HG03565 (cell line): ENCODE results near the gene POLR1B.
"Not testable (repeated sequence)": the region's sequence is repeated elsewhere in the genome, so short reads cannot be mapped to it uniquely, and the experiment has no call there.

Experiments used
- ATAC-seq: cut with Tn5 transposase; IDR thresholded peaks from one replicate; pipeline ENCODE4 v1.9.1; 2021; ENCODE audit warnings: mild to moderate bottlenecking, moderate library complexity; ENCODE audit not compliant: unreplicated experiment

POLR1B gene

GRCh38 chr2:112542123-112542983 is at the start of gene POLR1B:
Gene POLR1B (plus strand): TSS chr2:112542465. CDS start chr2:112542495, 30 bp downstream.
- ATAC-seq: peak; percentile 45

- ATAC-seq: no peak
These were observed 49.2 kb upstream of the POLR1B start for GRCh38 chr2:112493048-112493447.

- ATAC-seq: no peak
These were observed 48.2 kb upstream of the POLR1B start for GRCh38 chr2:112493858-112494648.

DNA sequence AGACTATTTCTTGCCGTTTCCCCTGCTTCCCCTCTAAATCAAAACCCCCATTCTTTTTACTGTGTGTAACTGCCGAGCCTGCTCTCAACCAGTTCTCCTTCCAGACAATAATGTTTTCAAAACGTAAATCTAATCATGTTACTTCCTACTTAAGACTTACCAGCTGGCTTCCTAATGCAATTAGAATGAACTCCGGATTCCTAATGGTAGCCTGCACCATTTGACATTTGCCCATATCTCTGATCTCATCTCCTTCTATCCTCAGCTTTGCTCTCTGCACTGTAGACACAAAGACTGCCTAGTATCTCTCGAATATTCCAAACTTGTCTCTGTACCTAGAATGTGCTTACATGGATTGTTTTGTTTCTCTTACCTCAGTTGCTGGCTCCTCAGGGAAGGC is 47.4 kb upstream of the POLR1B start:
- ATAC-seq: no peak

DNA sequence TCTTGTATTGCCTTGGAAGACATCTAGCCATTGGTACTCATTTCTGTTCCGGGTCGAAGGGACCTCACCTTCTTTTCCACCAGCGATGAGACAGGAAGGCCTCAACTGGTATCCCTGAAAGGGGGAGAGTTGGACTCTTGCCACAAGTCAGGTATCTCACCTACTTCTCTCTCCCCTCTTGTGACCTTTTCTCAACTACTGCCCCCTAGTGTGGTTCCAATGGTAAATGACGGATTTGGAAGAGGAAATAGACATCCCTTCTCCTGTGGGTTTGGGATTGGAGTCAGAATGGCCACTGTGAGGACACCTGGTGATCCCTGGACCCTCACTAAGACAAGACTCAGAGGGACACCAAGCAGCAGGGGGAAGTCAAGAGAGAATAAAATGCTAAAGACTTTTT is 46.4 kb upstream of the POLR1B start:
- not testable (repeated sequence) for ATAC-seq

DNA sequence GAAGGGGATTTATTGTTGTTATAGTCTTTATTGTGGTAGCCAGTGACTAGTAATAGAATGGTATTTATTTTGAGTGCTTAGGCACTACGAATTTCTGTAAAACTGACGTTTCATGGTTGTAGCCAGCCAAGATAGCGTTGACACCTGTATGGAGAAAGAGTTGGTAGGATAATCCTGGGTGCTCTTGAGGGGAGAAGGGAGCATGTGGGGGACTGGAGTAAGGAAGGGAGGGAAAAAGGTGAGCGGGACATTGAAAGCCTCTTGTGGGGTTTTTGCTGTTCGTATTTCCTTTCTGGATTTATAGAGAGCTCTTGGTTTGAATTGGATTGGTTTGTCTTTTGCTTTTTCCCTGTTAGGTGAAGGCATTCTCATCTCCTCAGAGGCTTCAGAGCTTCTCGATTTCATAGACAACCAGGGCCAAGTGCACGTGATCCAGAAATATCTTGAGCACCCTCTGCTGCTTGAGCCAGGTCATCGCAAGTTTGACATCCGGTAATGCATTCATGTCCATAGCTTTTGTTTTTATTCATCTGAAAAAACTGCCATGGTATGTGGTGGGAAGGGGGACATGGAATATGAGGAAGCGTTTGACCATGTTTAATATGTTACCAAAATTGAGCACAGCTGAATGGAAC is 41.3 kb upstream of the POLR1B start:
- not testable (repeated sequence) for ATAC-seq

- not testable (repeated sequence) for ATAC-seq
These were observed 32.8 kb upstream of the POLR1B start for GRCh38 chr2:112509239-112509998.

DNA sequence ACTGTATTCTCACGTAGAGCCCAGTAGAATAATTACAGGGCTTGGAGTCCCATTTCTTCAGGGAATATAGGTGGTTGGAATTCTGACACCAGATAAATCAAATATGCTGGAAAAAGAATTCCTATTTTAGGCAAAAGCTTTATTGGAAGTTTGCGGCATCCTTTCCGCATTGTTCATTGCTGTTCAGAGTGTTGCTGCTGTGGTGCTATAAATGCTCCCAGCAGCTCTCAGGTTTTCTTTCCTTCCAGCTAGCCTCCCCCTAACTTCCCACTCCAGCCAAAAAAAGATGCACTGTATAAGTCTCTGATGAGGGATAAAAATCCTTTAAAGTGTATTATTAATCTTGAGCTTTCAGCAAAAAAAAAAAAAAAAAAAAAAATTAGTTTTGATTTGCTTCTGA is 25.5 kb upstream of the POLR1B start:
- ATAC-seq: no peak

GRCh38 chr2:112518807-112519206 is 23.5 kb upstream of the POLR1B start:
- ATAC-seq: no peak

- no peak for ATAC-seq
These were observed 22.8 kb upstream of the POLR1B start for GRCh38 chr2:112519506-112519905.

DNA sequence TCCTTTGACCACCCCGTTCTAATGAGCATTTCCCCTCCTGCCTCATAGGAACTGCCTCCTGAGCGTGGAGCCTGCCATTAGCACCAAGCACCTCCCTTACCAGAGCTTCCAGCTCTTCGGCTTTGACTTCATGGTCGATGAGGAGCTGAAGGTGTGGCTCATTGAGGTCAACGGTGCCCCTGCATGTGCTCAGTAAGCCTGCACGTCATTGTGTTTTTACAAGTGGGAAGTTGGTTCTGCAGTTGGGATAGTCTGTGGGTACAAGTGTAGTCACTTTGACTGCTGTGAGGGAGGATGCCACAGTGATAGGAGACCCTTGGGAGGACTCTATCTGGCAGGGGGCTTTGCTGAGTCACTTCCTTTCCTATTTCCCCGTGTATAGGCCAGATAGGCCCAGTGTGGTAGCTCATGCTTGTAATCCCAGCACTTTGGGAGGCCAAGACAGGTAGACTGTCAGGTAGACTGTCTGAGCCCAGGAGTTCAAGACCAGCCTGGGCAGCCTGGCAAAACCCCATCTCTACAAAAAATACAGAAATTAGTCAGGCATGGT is 22.0 kb upstream of the POLR1B start:
- ATAC-seq: no peak

GRCh38 chr2:112523291-112523777 is 18.9 kb upstream of the POLR1B start:
- ATAC-seq: no peak

DNA sequence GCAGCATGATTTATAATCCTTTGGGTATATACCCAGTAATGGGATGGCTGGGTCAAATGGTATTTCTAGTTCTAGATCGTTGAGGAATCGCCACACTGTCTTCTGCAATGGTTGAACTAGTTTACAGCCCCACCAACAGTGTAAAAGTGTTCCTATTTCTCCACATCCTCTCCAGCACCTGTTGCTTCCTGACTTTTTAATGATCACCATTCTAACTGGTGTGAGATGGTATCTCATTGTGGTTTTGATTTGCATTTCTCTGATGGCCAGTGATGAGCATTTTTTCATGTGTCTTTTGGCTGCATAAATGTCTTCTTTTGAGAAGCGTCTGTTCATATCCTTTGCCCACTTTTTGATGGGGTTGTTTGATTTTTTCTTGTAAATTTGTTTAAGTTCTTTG is 18.0 kb upstream of the POLR1B start:
- ATAC-seq: not testable (repeated sequence)

GRCh38 chr2:112528541-112528940 is 13.7 kb upstream of the POLR1B start:
- ATAC-seq: no peak

- ATAC-seq: no peak
These were observed 12.5 kb upstream of the POLR1B start for GRCh38 chr2:112529757-112530156.

DNA sequence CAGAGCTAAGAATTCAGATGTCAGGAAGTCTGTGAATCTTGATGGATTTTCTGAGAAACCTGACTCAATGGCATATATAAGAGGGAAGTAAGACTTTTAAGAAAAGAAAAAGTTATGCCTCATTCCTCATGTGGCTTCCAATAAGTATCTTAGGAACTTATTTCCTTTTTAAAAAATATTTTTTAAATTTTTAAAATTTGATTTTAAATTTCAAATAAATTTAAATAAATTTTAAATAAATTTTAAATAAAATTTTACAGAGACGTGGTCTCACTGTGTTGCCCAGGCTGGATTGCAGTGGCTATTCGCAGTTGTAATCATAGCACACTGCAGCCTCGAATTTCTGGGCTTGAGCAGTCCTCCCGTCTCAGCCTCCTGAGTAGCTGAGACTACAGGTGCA is 11.5 kb upstream of the POLR1B start:
- ATAC-seq: no peak

DNA sequence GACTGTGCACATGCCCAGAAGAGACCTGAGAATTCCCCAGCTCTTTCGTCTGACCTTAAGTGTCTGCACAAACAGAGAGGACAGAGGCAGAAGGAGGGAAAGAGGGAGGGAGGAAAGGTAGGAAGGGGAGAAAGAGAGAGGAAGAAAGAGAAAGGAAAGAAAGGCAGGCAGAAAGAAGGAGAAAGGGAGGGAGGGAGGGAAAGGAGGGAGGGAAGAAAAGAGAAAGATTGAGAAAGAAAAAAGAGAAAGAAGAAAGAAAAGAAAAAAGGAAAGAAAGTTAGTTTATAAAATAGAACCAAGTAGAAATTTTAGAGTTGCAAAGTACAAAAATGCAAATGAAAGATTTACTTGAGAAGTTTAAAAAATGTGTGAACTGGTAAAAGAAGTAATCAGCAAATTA is 7.4 kb upstream of the POLR1B start:
- no peak for ATAC-seq

DNA sequence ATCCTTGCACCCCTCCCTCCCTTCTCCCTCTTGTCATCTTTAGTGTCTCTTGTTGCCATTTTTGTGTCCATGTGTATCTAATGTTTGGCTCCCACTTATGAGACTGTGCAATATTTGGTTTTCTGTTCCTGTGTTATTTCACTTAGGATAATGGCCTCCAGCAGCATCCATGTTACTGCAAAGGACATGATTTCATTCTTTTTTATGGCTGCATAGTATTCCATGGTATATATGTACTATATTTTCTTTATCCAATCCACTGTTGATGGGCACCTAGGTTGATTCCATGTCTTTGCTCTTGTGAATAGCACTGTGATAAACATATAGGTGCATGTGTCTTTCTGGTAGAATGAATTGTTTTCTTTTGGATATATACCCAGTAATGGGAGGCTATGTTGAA is 5.6 kb upstream of the POLR1B start:
- not testable (repeated sequence) for ATAC-seq

- ATAC-seq: no peak
These were observed 3.0 kb upstream of the POLR1B start for GRCh38 chr2:112539306-112539705.

GRCh38 chr2:112540906-112541305 is 1.4 kb upstream of the POLR1B start:
- ATAC-seq: no peak
